ENCODE measurements around the gene YTHDF1.

Gene YTHDF1

GRCh38 chr20:63176034-63176426 lies 39.9 kb downstream of the YTHDF1 start:
- no peak for ATAC-seq
- no peak for TF ChIP-seq PPARA (CRISPR knock-in tag; IDR thresholded peaks at IDR 0.05; ENCODE audit: borderline replicate concordance)
- no peak for TF ChIP-seq TSHZ2 (CRISPR knock-in tag; IDR thresholded peaks at IDR 0.05)
- no peak for TF ChIP-seq CSRNP3 (CRISPR knock-in tag; IDR thresholded peaks at IDR 0.05)
- TF ChIP-seq TOX (CRISPR knock-in tag; IDR thresholded peaks at IDR 0.05; ENCODE audit: borderline replicate concordance): no peak
- no peak for TF ChIP-seq BACH2 (CRISPR knock-in tag; IDR thresholded peaks at IDR 0.05; ENCODE audit: borderline replicate concordance)
- no peak for TF ChIP-seq ZNF70 (CRISPR knock-in tag; IDR thresholded peaks at IDR 0.05)
- TF ChIP-seq ARNTL (CRISPR knock-in tag; IDR thresholded peaks at IDR 0.05; ENCODE audit: borderline replicate concordance, low read depth): no peak
- no peak for TF ChIP-seq RARB (CRISPR knock-in tag; IDR thresholded peaks at IDR 0.05)
- TF ChIP-seq ESRRG (CRISPR knock-in tag; IDR thresholded peaks at IDR 0.05): no peak
- TF ChIP-seq ISL1 (CRISPR knock-in tag; IDR thresholded peaks at IDR 0.05): no peak
- no peak for TF ChIP-seq GLIS3 (CRISPR knock-in tag; IDR thresholded peaks at IDR 0.05)
- TF ChIP-seq TCF4 (CRISPR knock-in tag; IDR thresholded peaks at IDR 0.05; ENCODE audit: borderline replicate concordance): no peak
- TF ChIP-seq PATZ1 (CRISPR knock-in tag; IDR thresholded peaks at IDR 0.05; ENCODE audit: borderline replicate concordance): no peak
- no peak for TF ChIP-seq OSR1 (CRISPR knock-in tag; IDR thresholded peaks at IDR 0.05)
- no peak for TF ChIP-seq ZFP3 (CRISPR knock-in tag; IDR thresholded peaks at IDR 0.05)
- TF ChIP-seq CSDC2 (CRISPR knock-in tag; IDR thresholded peaks at IDR 0.05): no peak
- TF ChIP-seq ZNF565 (CRISPR knock-in tag; conservative IDR thresholded peaks at IDR 0.05; ENCODE audit: low read depth): no peak
- no peak for TF ChIP-seq CREB5 (CRISPR knock-in tag; IDR thresholded peaks at IDR 0.05; ENCODE audit: low read depth)
- no peak for TF ChIP-seq ZFP30 (CRISPR knock-in tag; IDR thresholded peaks at IDR 0.05)
- TF ChIP-seq ZNF8 (CRISPR knock-in tag; IDR thresholded peaks at IDR 0.05): no peak

- TF ChIP-seq GLIS3 (CRISPR knock-in tag; IDR thresholded peaks at IDR 0.05) (no peak), ZNF565 (CRISPR knock-in tag; conservative IDR thresholded peaks at IDR 0.05; ENCODE audit: low read depth) (no peak), ZFP3 (CRISPR knock-in tag; IDR thresholded peaks at IDR 0.05) (no peak), CSRNP3 (CRISPR knock-in tag; IDR thresholded peaks at IDR 0.05) (no peak), BACH2 (CRISPR knock-in tag; IDR thresholded peaks at IDR 0.05; ENCODE audit: borderline replicate concordance) (no peak), ESRRG (CRISPR knock-in tag; IDR thresholded peaks at IDR 0.05) (no peak), TOX (CRISPR knock-in tag; IDR thresholded peaks at IDR 0.05; ENCODE audit: borderline replicate concordance) (no peak), PPARA (CRISPR knock-in tag; IDR thresholded peaks at IDR 0.05; ENCODE audit: borderline replicate concordance) (no peak), RARB (CRISPR knock-in tag; IDR thresholded peaks at IDR 0.05) (no peak), OSR1 (CRISPR knock-in tag; IDR thresholded peaks at IDR 0.05) (no peak), CSDC2 (CRISPR knock-in tag; IDR thresholded peaks at IDR 0.05) (no peak), TSHZ2 (CRISPR knock-in tag; IDR thresholded peaks at IDR 0.05) (no peak), CREB5 (CRISPR knock-in tag; IDR thresholded peaks at IDR 0.05; ENCODE audit: low read depth) (no peak), ISL1 (CRISPR knock-in tag; IDR thresholded peaks at IDR 0.05) (no peak), SNAI2 (CRISPR knock-in tag; IDR thresholded peaks at IDR 0.05) (no peak)
These were observed 40.7 kb downstream of the YTHDF1 start for GRCh38 chr20:63175038-63175895.

More at GRCh38 chr20:63175038-63175895, 40.7 kb downstream of the YTHDF1 start:
- ATAC-seq: no peak
